Left ventricle myocardium inferior (tissue), 1 donor: ENCODE results near the gene THAP12. TPM values are rescaled to one million over a fixed set of nuclear protein-coding genes. Genes with fewer than 3 reads are reported as not detected.

ENCODE experiments used
- DNase-seq: peaks from one replicate; pipeline ENCODE4 v3.0.0-alpha.2; 2020
- H3K27ac ChIP-seq: fragments of 200-600 bp; replicated peaks from 2 replicates; pipeline ENCODE4 v1.8.0; 2021
- H3K27me3 ChIP-seq: fragments of 200-600 bp; 2 replicates; pipeline ENCODE4 v1.8.0; 2021; ENCODE audit warnings: low read depth
- H3K36me3 ChIP-seq: fragments of 200-600 bp; 2 replicates; pipeline ENCODE4 v1.8.0; 2021
- H3K4me1 ChIP-seq: fragments of 200-600 bp; 2 replicates; pipeline ENCODE4 v1.8.0; 2021
- H3K4me3 ChIP-seq: fragments of 200-600 bp; 2 replicates; pipeline ENCODE4 v1.8.0; 2021; ENCODE audit warnings: mild to moderate bottlenecking, moderate library complexity
- H3K9me3 ChIP-seq: fragments of 200-600 bp; replicated peaks from 2 replicates; pipeline ENCODE4 v1.8.0; 2021
- CTCF ChIP-seq: fragments of 200-600 bp; IDR thresholded peaks from 2 replicates; pipeline ENCODE4 v1.8.0; 2021; ENCODE audit warnings: antibody characterized with exemption, mild to moderate bottlenecking, borderline replicate concordance
- intact Hi-C: fragments of 100-400 bp; cut with micrococcal nuclease; formaldehyde crosslinking; loops from one replicate; pipeline ENCODE4 v1.11.0; 2022
- total RNA-seq: library from RNA; stranded (reverse); fragmentation: NEBNext Ultra II Directional; extraction: Animal tissue kit (Norgen Biotek cat#: 25700); gene quantifications from one replicate; pipeline ENCODE4 v1.2.1, GENCODE V29; 2021
- donor health status: DM: no; HTN: yes; CAD: no; lungs with severe emphysema.

THAP12 gene
- total RNA-seq, 1 donor from 2014 or later: 20.5 TPM

GRCh38 chr11:76391021-76391420 lies 10.1 kb upstream of the THAP12 start:
- TF ChIP-seq CTCF: no peak
- H3K4me1 ChIP-seq: no peaks in the 10 kb centered on the region
- H3K27me3 ChIP-seq: no peaks in the 10 kb centered on the region
- DNase-seq: no peak
- H3K4me3 ChIP-seq: no peak overlapping the region
- H3K27ac ChIP-seq: no peak overlapping the region
- no peaks in the 10 kb centered on the region for H3K9me3 ChIP-seq
- no peaks in the 10 kb centered on the region for H3K36me3 ChIP-seq
- intact Hi-C loops: no loop called here

- intact Hi-C loops: no loop called here
- H3K27ac ChIP-seq: no peak overlapping the region
- no peaks in the 10 kb centered on the region for H3K36me3 ChIP-seq
- no peak for TF ChIP-seq CTCF
- no peaks in the 10 kb centered on the region for H3K9me3 ChIP-seq
- no peak for DNase-seq
- no peaks in the 10 kb centered on the region for H3K27me3 ChIP-seq
- H3K4me1 ChIP-seq: no peaks in the 10 kb centered on the region
- no peak overlapping the region for H3K4me3 ChIP-seq
Observed at GRCh38 chr11:76388408-76388807, 7.5 kb upstream of the THAP12 start.

- DNase-seq: no peak
- Histone ChIP-seq H3K27me3 (no peaks in the 10 kb centered on the region), H3K27ac (no peak overlapping the region), H3K36me3 (no peaks in the 10 kb centered on the region), H3K9me3 (no peaks in the 10 kb centered on the region), H3K4me3 (no peak overlapping the region), H3K4me1 (peaks cover 19% of the 10 kb centered on the region)
- intact Hi-C loops: no loop called here
- TF ChIP-seq CTCF: no peak
Observed at GRCh38 chr11:76385903-76386302, 5.0 kb upstream of the THAP12 start.

GRCh38 chr11:76382209-76382608 lies 1.3 kb upstream of the THAP12 start:
- no peak for TF ChIP-seq CTCF
- intact Hi-C loops: no loop called here
- Histone ChIP-seq H3K4me1 (peaks cover 51% of the 10 kb centered on the region), H3K36me3 (no peaks in the 10 kb centered on the region), H3K9me3 (no peaks in the 10 kb centered on the region), H3K27ac (no peak overlapping the region), H3K27me3 (no peaks in the 10 kb centered on the region), H3K4me3 (peak overlapping the region; percentile 99)
- no peak for DNase-seq

- no peak for DNase-seq
- H3K4me3 ChIP-seq: peak overlapping the region; percentile 99
- peaks cover 58% of the 10 kb centered on the region for H3K4me1 ChIP-seq
- intact Hi-C loops: no loop called here
- H3K27me3 ChIP-seq: no peaks in the 10 kb centered on the region
- no peaks in the 10 kb centered on the region for H3K36me3 ChIP-seq
- no peak for TF ChIP-seq CTCF
- H3K27ac ChIP-seq: peak overlapping the region; percentile 92
- H3K9me3 ChIP-seq: no peaks in the 10 kb centered on the region
Observed at GRCh38 chr11:76380159-76380976, 564 bp downstream of the THAP12 start.
